A549 (cell line): ENCODE results near the gene MAD1L1. TPM values are rescaled to one million over a fixed set of nuclear protein-coding genes. Genes with fewer than 3 reads are reported as not detected.

Source experiments
- ATAC-seq, 2 experiments: fragments of 200-7000 bp in 1 of 2; fragments of >200 bp in 1 of 2; cut with Nextera tagmentation in 1 of 2; cut with Tn5 transposase in 1 of 2; 3 replicates each; pipeline versions ENCODE4 v1.8.0 to v1.9.1; 2018 to 2020; ENCODE audit warnings: mild to moderate bottlenecking in 1 of 2, moderate library complexity in 1 of 2
- CTCF ChIA-PET: fragments of 300-600 bp; sonication (Branson Sonifier 250); formaldehyde crosslinking; extraction: SDS; loops from one replicate; lab custom pipeline; 2021; ENCODE audit warnings: antibody characterized with exemption, inconsistent platforms; lab: Yijun Ruan, JAX
- POLR2A ChIA-PET: fragments of 350-600 bp; formaldehyde crosslinking; extraction: SDS; loops from one replicate; lab custom pipeline; 2021; ENCODE audit warnings: antibody characterized with exemption, inconsistent platforms; lab: Yijun Ruan, JAX
- DNase-seq, 2 experiments: peaks; one replicate each; pipeline versions ENCODE4 v3.0.0 to v3.0.0-alpha.2; 2011 to 2016; ENCODE audit warnings: low read depth in 1 of 2, low spot score in 1 of 2
- FAIRE-seq: peaks from 2 replicates; lab custom pipeline; 2011; peaks lifted over from hg19 to GRCh38; lab: Jason Lieb, UNC
- H3K27ac ChIP-seq, 2 experiments: fragments of >200 bp; sonication (Bioruptor Twin); formaldehyde crosslinking; 3 replicates each; pipeline ENCODE4 v1.5.1; 2016 to 2017
- H3K4me1 ChIP-seq: fragments of >200 bp; sonication (Bioruptor Twin); formaldehyde crosslinking; 3 replicates; pipeline ENCODE4 v1.6.1; 2016
- H3K4me2 ChIP-seq: fragments of >200 bp; sonication (Bioruptor Twin); formaldehyde crosslinking; 3 replicates; pipeline ENCODE4 v1.6.1; 2016
- H3K4me3 ChIP-seq: fragments of >200 bp; sonication (Bioruptor Twin); formaldehyde crosslinking; 3 replicates; pipeline ENCODE4 v1.5.1; 2016
- H3K9me3 ChIP-seq: fragments of >200 bp; sonication (Bioruptor Twin); formaldehyde crosslinking; 3 replicates; pipeline ENCODE4 v1.6.1; 2016
- BCL3 ChIP-seq: fragments of >200 bp; sonication (Bioruptor Twin); formaldehyde crosslinking; IDR thresholded peaks from 3 replicates; pipeline ENCODE4 v1.6.1; 2016
- CBX8 ChIP-seq: fragments of 200-600 bp; sonication (generic); IDR thresholded peaks from 2 replicates; pipeline ENCODE4 v1.6.1; 2016
- E2F6 ChIP-seq: IDR thresholded peaks from 2 replicates; pipeline ENCODE4 v1.6.1; 2012; ENCODE audit warnings: low read depth, borderline replicate concordance
- EHMT2 ChIP-seq: fragments of 200-600 bp; sonication (generic); IDR thresholded peaks from 2 replicates; pipeline ENCODE4 v1.6.1; 2016; ENCODE audit warnings: antibody characterized with exemption, low read depth, mild to moderate bottlenecking, moderate library complexity
- EP300 ChIP-seq, 2 experiments: fragments of >200 bp; sonication (Bioruptor Twin); formaldehyde crosslinking; IDR thresholded peaks; 2 replicates in 1 of 2; 3 replicates in 1 of 2; pipeline ENCODE4 v1.6.1; 2016 to 2017
- FOSB ChIP-seq: fragments of 250-450 bp; sonication (Bioruptor Pico); IDR thresholded peaks from 2 replicates; pipeline ENCODE4 v1.5.0; 2020; ENCODE audit warnings: mild to moderate bottlenecking, moderate library complexity
- FOXS1 ChIP-seq: fragments of 250-450 bp; sonication (Bioruptor Pico); IDR thresholded peaks from 2 replicates; pipeline ENCODE4 v1.5.0; 2020; ENCODE audit warnings: mild to moderate bottlenecking, moderate library complexity
- HDAC2 ChIP-seq: fragments of 200-600 bp; sonication (generic); IDR thresholded peaks from 2 replicates; pipeline ENCODE4 v1.6.1; 2016
- HEYL ChIP-seq: fragments of 250-450 bp; sonication (Bioruptor Pico); IDR thresholded peaks from 2 replicates; pipeline ENCODE4 v1.8.0; 2021; ENCODE audit warnings: mild to moderate bottlenecking, moderate library complexity
- KDM5A ChIP-seq: fragments of 200-600 bp; sonication (generic); IDR thresholded peaks from 2 replicates; pipeline ENCODE4 v1.6.1; 2016; ENCODE audit warnings: antibody characterized with exemption, mild to moderate bottlenecking
- MAX ChIP-seq: IDR thresholded peaks from 2 replicates; pipeline ENCODE4 v1.6.1; 2012
- NFE2L2 ChIP-seq: fragments of 150-350 bp; conservative IDR thresholded peaks from 2 replicates; pipeline ENCODE4 v1.6.1; 2014; ENCODE audit warnings: low read length
- PBX3 ChIP-seq: IDR thresholded peaks from 2 replicates; pipeline ENCODE4 v1.6.1; 2012
- PHF8 ChIP-seq: fragments of 200-600 bp; sonication (generic); IDR thresholded peaks from 2 replicates; pipeline ENCODE4 v1.6.1; 2016; ENCODE audit warnings: low read depth, mild to moderate bottlenecking, antibody characterized with exemption, moderate library complexity, borderline replicate concordance
- REST ChIP-seq: fragments of 200-600 bp; sonication (generic); IDR thresholded peaks from 2 replicates; pipeline ENCODE4 v1.6.1; 2016; ENCODE audit warnings: antibody characterized with exemption, mild to moderate bottlenecking, moderate library complexity
- RFX5 ChIP-seq: fragments of 450-650 bp; IDR thresholded peaks from 2 replicates; pipeline ENCODE4 v1.7.1; 2014; ENCODE audit warnings: antibody characterized with exemption, mild to moderate bottlenecking, moderate library complexity
- RNF2 ChIP-seq: fragments of 200-600 bp; sonication (generic); IDR thresholded peaks from 2 replicates; pipeline ENCODE4 v1.6.1; 2016; ENCODE audit warnings: low read depth, mild to moderate bottlenecking, antibody characterized with exemption, moderate library complexity, borderline replicate concordance
- TP53 ChIP-seq: fragments of 250-450 bp; sonication (Bioruptor Pico); IDR thresholded peaks from 2 replicates; pipeline ENCODE4 v1.5.0; 2021; ENCODE audit warnings: mild to moderate bottlenecking, moderate library complexity
- ZFP36 ChIP-seq: fragments of 450-650 bp; IDR thresholded peaks from 2 replicates; pipeline ENCODE4 v1.6.1; 2014; ENCODE audit warnings: borderline replicate concordance; ENCODE audit not compliant: partially characterized antibody
- WGBS: methylation state at CpG from one replicate; pipeline ENCODE4 v1.1.6; 2017; ENCODE audit errors: missing lambda C conversion rate; 5-methylcytosine and 5-hydroxymethylcytosine counted together
- polyA plus RNA-seq, 4 experiments: library from polyadenylated mRNA; depleted of rRNA in 3 of 4; stranded (reverse); fragments of >200 nt; fragmentation: RNase III in 1 of 4; extraction: RNeasy Plus Mini Kit Qiagen cat#74134 plus additional on column Dnase treatment in 1 of 4; gene quantifications; 2 replicates in 3 of 4; 3 replicates in 1 of 4; pipeline ENCODE4 v1.2.3, GENCODE V29; 2011 to 2017

The MAD1L1 gene
- polyA plus RNA-seq, 2 of the 4 experiments (the other 2 are of a cell fraction): 13.6 to 16.6 TPM

- 94% methylated on average over 11 of the region's 11 CpGs for WGBS
- FAIRE-seq (no peak), DNase-seq (no peak), ATAC-seq (no peak)
- Histone ChIP-seq H3K9me3 (no peaks in the 10 kb centered on the region), H3K27ac (no peak overlapping the region), H3K4me3 (no peak overlapping the region), H3K4me1 (no peaks in the 10 kb centered on the region), H3K4me2 (no peak overlapping the region)
- ChIA-PET POLR2A (no interaction called here), CTCF (interaction anchor here (1.6 kb wide), 1 partner anchor 36 kb away, joined by 3 read pairs; no protein-coding TSS in a partner anchor)
- no peak for TF ChIP-seq CBX8
- TF ChIP-seq HDAC2: no peak
- no peak for TF ChIP-seq HEYL (CRISPR knock-in tag)
- TF ChIP-seq RNF2: no peak
- TF ChIP-seq MAX: no peak
- TF ChIP-seq FOSB (CRISPR knock-in tag): no peak
- TF ChIP-seq FOXS1 (CRISPR knock-in tag): no peak
- no peak for TF ChIP-seq BCL3
- no peak for TF ChIP-seq TP53 (CRISPR knock-in tag)
- TF ChIP-seq RFX5: no peak
- TF ChIP-seq E2F6: no peak
- TF ChIP-seq REST: no peak
- no peak for TF ChIP-seq PHF8
- no peak for TF ChIP-seq EP300 (IDR thresholded peaks at IDR 0.05)
- no peak for TF ChIP-seq KDM5A
- TF ChIP-seq NFE2L2: no peak
- TF ChIP-seq EHMT2: no peak
- no peak for TF ChIP-seq ZFP36
Observed at GRCh38 chr7:2087744-2088143, 145.0 kb downstream of the MAD1L1 start.

- Histone ChIP-seq H3K4me3 (no peak overlapping the region), H3K4me2 (no peak overlapping the region), H3K9me3 (no peaks in the 10 kb centered on the region), H3K4me1 (no peaks in the 10 kb centered on the region), H3K27ac (no peak overlapping the region)
- CTCF ChIA-PET: interaction anchor here (0.8 to 1.3 kb wide), 3 partner anchors 19 to 123 kb away, joined by 3 read pairs; no protein-coding TSS in a partner anchor
- DNase-seq (no peak), ATAC-seq (no peak), FAIRE-seq (no peak)
- POLR2A ChIA-PET: no interaction called here
- TF ChIP-seq HEYL (CRISPR knock-in tag) (no peak), PBX3 (no peak), RNF2 (no peak)
- WGBS: 93% methylated on average over 13 of the region's 13 CpGs
Observed at GRCh38 chr7:2086229-2086628, 146.5 kb downstream of the MAD1L1 start.
